Measurements from ENCODE around the gene MOB3B.

The MOB3B gene

DNA sequence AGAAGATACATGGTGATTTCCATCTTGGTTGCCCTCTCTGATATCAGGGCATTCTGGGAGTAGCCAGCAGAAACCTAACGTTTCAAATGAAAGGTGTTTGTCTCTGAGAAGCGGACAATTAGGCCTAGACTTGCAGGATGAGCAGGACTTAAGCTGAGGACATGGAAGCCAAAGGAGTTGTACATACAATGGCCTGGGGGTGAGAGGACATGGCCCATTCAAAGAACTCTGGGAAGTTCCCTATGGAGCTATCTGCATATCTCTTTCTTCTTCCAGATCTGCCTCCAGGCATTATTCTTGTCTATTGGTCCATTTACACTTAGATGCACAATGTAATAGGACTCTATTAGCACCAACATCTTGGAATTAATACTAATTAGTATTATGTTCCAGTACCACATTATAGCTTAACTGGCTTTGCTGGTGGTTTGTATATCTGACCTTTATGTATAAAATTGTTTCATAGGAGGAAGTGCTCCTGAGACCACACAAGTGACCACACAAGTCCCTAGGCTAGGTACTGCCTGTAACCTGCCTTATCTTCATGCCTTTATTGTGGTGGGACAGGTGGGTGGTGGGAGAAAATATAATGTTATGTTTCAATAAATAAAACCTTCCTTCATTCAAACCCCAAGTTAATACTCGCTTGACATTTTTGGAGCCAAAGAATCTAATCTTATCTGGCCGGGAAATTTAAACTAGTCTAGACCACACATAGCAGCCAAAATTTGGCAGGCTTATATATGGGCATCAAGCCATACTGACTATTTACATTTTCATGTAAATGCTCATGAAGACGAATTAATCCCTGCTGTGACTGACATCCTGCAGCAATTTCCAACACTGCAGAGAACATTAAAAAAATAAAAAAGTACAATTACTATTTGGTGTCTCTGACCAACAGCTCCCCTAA, 180.6 kb downstream of the MOB3B start:
- CTCF ChIA-PET: no interaction called here
- POLR2A ChIA-PET: no interaction called here
- no peak for TF ChIP-seq FOXA1 (IDR thresholded peaks at IDR 0.05)
- no peak for TF ChIP-seq TARDBP (IDR thresholded peaks at IDR 0.05)
- TF ChIP-seq LEF1 (IDR thresholded peaks at IDR 0.05; ENCODE audit: borderline replicate concordance): no peak
- no peak for TF ChIP-seq SUZ12 (IDR thresholded peaks at IDR 0.05)
- no peak for TF ChIP-seq FOXK2 (IDR thresholded peaks at IDR 0.05)
- no peak for TF ChIP-seq BHLHE40 (IDR thresholded peaks at IDR 0.05; ENCODE audit: borderline replicate concordance)
- no peak for TF ChIP-seq SP1 (IDR thresholded peaks at IDR 0.05)
- TF ChIP-seq, protein P1, sequence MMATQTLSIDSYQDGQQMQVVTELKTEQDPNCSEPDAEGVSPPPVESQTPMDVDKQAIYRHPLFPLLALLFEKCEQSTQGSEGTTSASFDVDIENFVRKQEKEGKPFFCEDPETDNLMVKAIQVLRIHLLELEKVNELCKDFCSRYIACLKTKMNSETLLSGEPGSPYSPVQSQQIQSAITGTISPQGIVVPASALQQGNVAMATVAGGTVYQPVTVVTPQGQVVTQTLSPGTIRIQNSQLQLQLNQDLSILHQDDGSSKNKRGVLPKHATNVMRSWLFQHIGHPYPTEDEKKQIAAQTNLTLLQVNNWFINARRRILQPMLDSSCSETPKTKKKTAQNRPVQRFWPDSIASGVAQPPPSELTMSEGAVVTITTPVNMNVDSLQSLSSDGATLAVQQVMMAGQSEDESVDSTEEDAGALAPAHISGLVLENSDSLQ (IDR thresholded peaks at IDR 0.05): no peak
- no peak for TF ChIP-seq ZNF384 (IDR thresholded peaks at IDR 0.05)
- TF ChIP-seq HDGF (IDR thresholded peaks at IDR 0.05; ENCODE audit: borderline replicate concordance): no peak
- no peak for TF ChIP-seq NFRKB (IDR thresholded peaks at IDR 0.05)
- TF ChIP-seq ELF4 (IDR thresholded peaks at IDR 0.05): no peak
- TF ChIP-seq L3MBTL2 (conservative IDR thresholded peaks at IDR 0.05): no peak
- no peak for TF ChIP-seq CTBP1 (IDR thresholded peaks at IDR 0.05; ENCODE audit: borderline replicate concordance)
- no peak for TF ChIP-seq FOXM1 (IDR thresholded peaks at IDR 0.05; ENCODE audit: borderline replicate concordance)
- no peak for TF ChIP-seq ARNT (IDR thresholded peaks at IDR 0.05)
- DNase-seq (ENCODE audit: extremely low spot score): no peak

DNA sequence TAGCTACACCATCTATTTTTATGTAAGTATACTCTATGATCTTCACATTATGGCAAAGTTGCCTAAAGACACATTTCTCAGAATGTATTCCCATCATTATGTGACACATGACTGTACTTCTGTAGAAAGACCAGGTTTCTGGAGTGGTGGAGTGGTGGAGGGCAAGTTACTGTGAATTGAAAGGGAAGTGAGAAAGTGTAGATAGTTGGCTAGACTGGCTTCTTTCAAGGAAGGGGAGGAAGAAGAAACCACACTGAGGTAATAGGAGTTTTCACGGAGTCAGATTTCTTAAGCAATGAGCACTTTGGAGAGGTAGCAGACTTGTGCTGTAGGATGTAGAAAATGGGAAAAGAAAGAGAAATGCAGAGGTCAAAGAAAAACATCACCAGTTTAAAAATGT, 181.7 kb downstream of the MOB3B start:
- ChIA-PET POLR2A (no interaction called here), CTCF (no interaction called here)
- TF ChIP-seq ELF4 (IDR thresholded peaks at IDR 0.05) (no peak), HDGF (IDR thresholded peaks at IDR 0.05; ENCODE audit: borderline replicate concordance) (no peak), TARDBP (IDR thresholded peaks at IDR 0.05) (no peak), SP1 (IDR thresholded peaks at IDR 0.05) (no peak), FOXM1 (IDR thresholded peaks at IDR 0.05; ENCODE audit: borderline replicate concordance) (no peak), ARNT (IDR thresholded peaks at IDR 0.05) (no peak), SUZ12 (IDR thresholded peaks at IDR 0.05) (no peak), LEF1 (IDR thresholded peaks at IDR 0.05; ENCODE audit: borderline replicate concordance) (no peak), ZNF384 (IDR thresholded peaks at IDR 0.05) (no peak), BHLHE40 (IDR thresholded peaks at IDR 0.05; ENCODE audit: borderline replicate concordance) (no peak), FOXK2 (IDR thresholded peaks at IDR 0.05) (no peak), FOXA1 (IDR thresholded peaks at IDR 0.05) (no peak), NFRKB (IDR thresholded peaks at IDR 0.05) (no peak), CTBP1 (IDR thresholded peaks at IDR 0.05; ENCODE audit: borderline replicate concordance) (no peak), L3MBTL2 (conservative IDR thresholded peaks at IDR 0.05) (no peak)
- TF ChIP-seq, protein P1 (IDR thresholded peaks at IDR 0.05): no peak
- no peak for DNase-seq (ENCODE audit: extremely low spot score)

DNA sequence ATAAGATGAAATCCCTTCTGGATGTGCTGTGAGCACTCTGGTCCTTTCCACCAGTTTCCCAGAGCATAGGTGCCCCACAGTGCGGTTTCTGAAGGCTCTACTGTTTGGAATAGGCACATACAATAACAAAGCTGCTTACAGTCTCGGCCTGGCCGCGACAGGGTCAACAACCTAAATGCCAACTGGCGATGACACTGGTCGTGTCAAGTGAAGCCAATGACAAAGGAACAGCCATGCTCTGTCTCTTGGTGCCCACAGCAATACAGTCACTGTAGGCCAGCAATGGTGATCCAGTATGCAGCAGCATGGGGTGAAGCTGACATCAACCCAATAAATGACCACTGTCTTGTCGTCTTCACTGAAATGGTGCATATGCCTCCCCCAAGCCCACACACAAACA, 184.8 kb downstream of the MOB3B start:
- POLR2A ChIA-PET: no interaction called here

DNA sequence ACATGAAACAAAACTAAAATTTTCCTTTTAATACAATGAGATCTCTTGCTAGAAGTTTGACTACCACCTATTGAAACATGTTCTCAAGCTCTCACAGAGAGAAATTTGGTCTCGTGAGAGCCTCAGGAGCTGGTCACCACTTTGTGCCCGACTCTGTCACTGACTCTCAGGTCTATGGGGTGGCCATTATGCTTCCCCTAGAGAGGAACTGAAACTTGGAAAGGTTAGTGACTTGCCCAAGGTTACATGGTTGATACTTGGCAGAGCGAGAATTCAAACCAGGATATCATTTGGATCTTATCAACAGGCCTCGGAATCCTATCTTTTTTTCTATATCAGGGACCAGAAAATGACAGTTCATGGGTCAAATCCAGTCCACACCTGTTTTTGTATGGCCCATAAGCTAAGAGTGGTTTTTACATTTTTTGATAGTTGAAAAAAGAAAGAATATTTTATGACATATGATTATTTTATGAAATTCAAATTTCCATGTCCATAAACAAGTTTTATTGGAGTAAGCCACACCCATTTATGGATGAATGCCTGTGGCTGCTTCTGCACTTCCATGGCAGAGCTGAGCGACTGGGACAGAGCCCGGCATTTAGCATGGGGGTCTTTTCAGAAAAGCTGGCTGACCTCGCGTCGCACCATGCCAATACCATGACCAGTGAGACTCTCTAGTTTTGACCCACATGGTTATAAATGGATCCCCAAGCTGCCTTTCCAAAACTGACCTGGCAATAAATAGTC, 187.9 kb downstream of the MOB3B start:
- no peak for DNase-seq (ENCODE audit: extremely low spot score)
- TF ChIP-seq FOXK2 (IDR thresholded peaks at IDR 0.05): no peak
- no peak for TF ChIP-seq SUZ12 (IDR thresholded peaks at IDR 0.05)
- no peak for TF ChIP-seq TARDBP (IDR thresholded peaks at IDR 0.05)
- TF ChIP-seq, protein P1 (IDR thresholded peaks at IDR 0.05): no peak
- no peak for TF ChIP-seq FOXM1 (IDR thresholded peaks at IDR 0.05; ENCODE audit: borderline replicate concordance)
- TF ChIP-seq HDGF (IDR thresholded peaks at IDR 0.05; ENCODE audit: borderline replicate concordance): no peak
- TF ChIP-seq FOXA1 (IDR thresholded peaks at IDR 0.05): no peak
- no peak for TF ChIP-seq BHLHE40 (IDR thresholded peaks at IDR 0.05; ENCODE audit: borderline replicate concordance)
- no peak for TF ChIP-seq ELF4 (IDR thresholded peaks at IDR 0.05)
- no peak for TF ChIP-seq LEF1 (IDR thresholded peaks at IDR 0.05; ENCODE audit: borderline replicate concordance)
- TF ChIP-seq NFRKB (IDR thresholded peaks at IDR 0.05): no peak
- no peak for TF ChIP-seq CTBP1 (IDR thresholded peaks at IDR 0.05; ENCODE audit: borderline replicate concordance)
- TF ChIP-seq L3MBTL2 (conservative IDR thresholded peaks at IDR 0.05): no peak
- POLR2A ChIA-PET: interaction anchor here (0.7 kb wide), 1 partner anchor 186 kb away, joined by 3 read pairs; no protein-coding TSS in a partner anchor
- CTCF ChIA-PET: no interaction called here

More for the DNA sequence above, 184.8 kb downstream of the MOB3B start:
- CTCF ChIA-PET: no interaction called here
- DNase-seq (ENCODE audit: extremely low spot score): no peak
- TF ChIP-seq CTBP1 (IDR thresholded peaks at IDR 0.05; ENCODE audit: borderline replicate concordance): no peak
- TF ChIP-seq HDGF (IDR thresholded peaks at IDR 0.05; ENCODE audit: borderline replicate concordance): no peak
- no peak for TF ChIP-seq LEF1 (IDR thresholded peaks at IDR 0.05; ENCODE audit: borderline replicate concordance)
- TF ChIP-seq SP1 (IDR thresholded peaks at IDR 0.05): no peak
- no peak for TF ChIP-seq FOXM1 (IDR thresholded peaks at IDR 0.05; ENCODE audit: borderline replicate concordance)
- TF ChIP-seq ELF4 (IDR thresholded peaks at IDR 0.05): no peak
- no peak for TF ChIP-seq FOXA1 (IDR thresholded peaks at IDR 0.05)
- no peak for TF ChIP-seq BHLHE40 (IDR thresholded peaks at IDR 0.05; ENCODE audit: borderline replicate concordance)
- TF ChIP-seq ZNF384 (IDR thresholded peaks at IDR 0.05): no peak
- no peak for TF ChIP-seq TARDBP (IDR thresholded peaks at IDR 0.05)
- TF ChIP-seq L3MBTL2 (conservative IDR thresholded peaks at IDR 0.05): no peak
- TF ChIP-seq, protein P1 (IDR thresholded peaks at IDR 0.05): no peak
- TF ChIP-seq ARNT (IDR thresholded peaks at IDR 0.05): no peak
- no peak for TF ChIP-seq FOXK2 (IDR thresholded peaks at IDR 0.05)
- no peak for TF ChIP-seq SUZ12 (IDR thresholded peaks at IDR 0.05)
- TF ChIP-seq NFRKB (IDR thresholded peaks at IDR 0.05): no peak
